Uterus (tissue), 2 donors: ENCODE results near the gene ADCY2.

Experiments
- POLR2A ChIP-seq, 2 donors: fragments of 450-650 bp; IDR thresholded peaks; one replicate each; pipeline ENCODE4 v1.6.1; 2016; ENCODE audit warnings: antibody characterized with exemption in 2 of 2, mild to moderate bottlenecking in 1 of 2, moderate library complexity in 1 of 2
- TF ChIP-seq, protein P1 (sequence below), 4 experiments: fragments of 200-600 bp in 2 of 4; fragments of 450-650 bp in 2 of 4; sonication (generic) in 2 of 4; IDR thresholded peaks; one replicate each; pipeline ENCODE4 v1.5.1; 2016 to 2019; ENCODE audit warnings: antibody characterized with exemption in 4 of 4, mild to moderate bottlenecking in 2 of 4, moderate library complexity in 1 of 4

- TF ChIP-seq, protein P1, sequence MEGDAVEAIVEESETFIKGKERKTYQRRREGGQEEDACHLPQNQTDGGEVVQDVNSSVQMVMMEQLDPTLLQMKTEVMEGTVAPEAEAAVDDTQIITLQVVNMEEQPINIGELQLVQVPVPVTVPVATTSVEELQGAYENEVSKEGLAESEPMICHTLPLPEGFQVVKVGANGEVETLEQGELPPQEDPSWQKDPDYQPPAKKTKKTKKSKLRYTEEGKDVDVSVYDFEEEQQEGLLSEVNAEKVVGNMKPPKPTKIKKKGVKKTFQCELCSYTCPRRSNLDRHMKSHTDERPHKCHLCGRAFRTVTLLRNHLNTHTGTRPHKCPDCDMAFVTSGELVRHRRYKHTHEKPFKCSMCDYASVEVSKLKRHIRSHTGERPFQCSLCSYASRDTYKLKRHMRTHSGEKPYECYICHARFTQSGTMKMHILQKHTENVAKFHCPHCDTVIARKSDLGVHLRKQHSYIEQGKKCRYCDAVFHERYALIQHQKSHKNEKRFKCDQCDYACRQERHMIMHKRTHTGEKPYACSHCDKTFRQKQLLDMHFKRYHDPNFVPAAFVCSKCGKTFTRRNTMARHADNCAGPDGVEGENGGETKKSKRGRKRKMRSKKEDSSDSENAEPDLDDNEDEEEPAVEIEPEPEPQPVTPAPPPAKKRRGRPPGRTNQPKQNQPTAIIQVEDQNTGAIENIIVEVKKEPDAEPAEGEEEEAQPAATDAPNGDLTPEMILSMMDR (IDR thresholded peaks at IDR 0.05) = no peak
- TF ChIP-seq POLR2A (IDR thresholded peaks at IDR 0.05) = no peak
Observed at GRCh38 chr5:7615566-7616061, 219.7 kb downstream of the ADCY2 start.
